H1 (cell line): ENCODE measurements around the gene CEP89. TPM values are rescaled to one million over a fixed set of nuclear protein-coding genes. Genes with fewer than 3 reads are reported as not detected.
"Not testable (repeated sequence)": the region's sequence is repeated elsewhere in the genome, so short reads cannot be mapped to it uniquely, and the experiment has no call there.

Source experiments
- CTCF ChIA-PET: fragments of 300-600 bp; sonication (Branson Sonifier 250); formaldehyde crosslinking; loops from one replicate; lab custom pipeline; 2021; ENCODE audit not compliant: partially characterized antibody; lab: Charles Lee
- POLR2A ChIA-PET: fragments of 300-600 bp; sonication (Branson Sonifier 250); formaldehyde crosslinking; loops from one replicate; lab custom pipeline; 2021; ENCODE audit warnings: inconsistent platforms; ENCODE audit not compliant: partially characterized antibody; lab: Charles Lee
- DNase-seq, 2 experiments: peaks; one replicate each; pipeline versions ENCODE4 v3.0.0 to v3.0.0-alpha.2; 2010 to 2022; ENCODE audit warnings: low spot score in 2 of 2, low read depth in 1 of 2, mixed read lengths in 1 of 2
- FAIRE-seq: peaks from 2 replicates; lab custom pipeline; 2011; peaks lifted over from hg19 to GRCh38; lab: Jason Lieb, UNC
- H2AFZ ChIP-seq: 2 replicates; pipeline ENCODE4 v1.8.1; 2012; ENCODE audit warnings: low read length, inconsistent platforms
- H2AK5ac ChIP-seq: 2 replicates; pipeline ENCODE4 v1.6.1; 2013; ENCODE audit warnings: low read depth, low read length
- H2BK120ac ChIP-seq: replicated peaks from 2 replicates; pipeline ENCODE3; 2013; ENCODE audit warnings: low read depth, low read length, inconsistent platforms
- H2BK12ac ChIP-seq: 2 replicates; pipeline ENCODE4 v1.6.1; 2013; ENCODE audit warnings: low read depth, low read length
- H2BK15ac ChIP-seq: 2 replicates; pipeline ENCODE4 v1.6.1; 2013; ENCODE audit warnings: low read length
- H2BK20ac ChIP-seq: 2 replicates; pipeline ENCODE4 v1.6.1; 2013; ENCODE audit warnings: low read length
- H2BK5ac ChIP-seq: 2 replicates; pipeline ENCODE4 v1.6.1; 2013; ENCODE audit warnings: low read depth, low read length
- H3K14ac ChIP-seq: 2 replicates; pipeline ENCODE4 v1.6.1; 2013; ENCODE audit warnings: inconsistent platforms; ENCODE audit not compliant: insufficient read length
- H3K18ac ChIP-seq: 2 replicates; pipeline ENCODE4 v1.6.1; 2013; ENCODE audit warnings: low read length; ENCODE audit errors: extremely low read depth
- H3K23ac ChIP-seq: 2 replicates; pipeline ENCODE4 v1.6.1; 2013; ENCODE audit warnings: inconsistent platforms; ENCODE audit not compliant: insufficient read length
- H3K23me2 ChIP-seq: 2 replicates; pipeline ENCODE4 v1.6.1; 2013; ENCODE audit warnings: low read depth, low read length
- H3K27ac ChIP-seq: 2 replicates; pipeline ENCODE4 v1.6.1; 2011; ENCODE audit warnings: low read depth, low read length, inconsistent platforms
- H3K27me3 ChIP-seq, 4 experiments: replicated peaks in 1 of 4; 1 replicate in 1 of 4; 2 replicates in 3 of 4; pipeline versions ENCODE4 v1.6.1 to v1.8.1; 2011 to 2013; ENCODE audit warnings: low read length in 3 of 4, mild to moderate bottlenecking in 3 of 4, inconsistent platforms in 2 of 4, mixed read lengths in 2 of 4, moderate library complexity in 1 of 4; ENCODE audit not compliant: control insufficient read depth in 3 of 4, insufficient read depth in 3 of 4; ENCODE audit errors: extremely low read depth in 1 of 4
- H3K36me3 ChIP-seq, 4 experiments: 2 replicates each; pipeline versions ENCODE4 v1.6.1 to v1.8.1; 2011 to 2013; ENCODE audit warnings: mild to moderate bottlenecking in 4 of 4, low read length in 3 of 4, moderate library complexity in 2 of 4, control low read depth in 1 of 4, inconsistent platforms in 1 of 4; ENCODE audit not compliant: insufficient read depth in 4 of 4, control insufficient read depth in 2 of 4
- H3K4ac ChIP-seq: replicated peaks from 2 replicates; pipeline ENCODE3; 2013; ENCODE audit warnings: low read length, low read depth, mixed read lengths, inconsistent platforms; ENCODE audit not compliant: insufficient read length
- H3K4me1 ChIP-seq, 4 experiments: replicated peaks in 1 of 4; 1 replicate in 1 of 4; 2 replicates in 3 of 4; pipeline versions ENCODE4 v1.6.1 to v1.8.1; 2011 to 2013; ENCODE audit warnings: low read length in 3 of 4, inconsistent platforms in 2 of 4, mixed read lengths in 1 of 4; ENCODE audit not compliant: insufficient read depth in 4 of 4, control insufficient read depth in 3 of 4
- H3K4me2 ChIP-seq, 2 experiments: 2 replicates each; pipeline versions ENCODE4 v1.6.1 to v1.8.1; 2011 to 2013; ENCODE audit warnings: low read depth in 2 of 2, low read length in 2 of 2, control low read depth in 1 of 2, inconsistent platforms in 1 of 2, mild to moderate bottlenecking in 1 of 2; ENCODE audit not compliant: insufficient read depth in 1 of 2
- H3K4me3 ChIP-seq, 4 experiments: fragments of 200-600, 300-600 bp in 1 of 4; sonication (generic), shearing (Covaris generic), sonication (Bioruptor Twin) in 1 of 4; 2 replicates each; pipeline versions ENCODE4 v1.5.1 to v1.8.1; 2011 to 2016; ENCODE audit warnings: low read length in 4 of 4, low read depth in 3 of 4, control low read depth in 2 of 4, inconsistent platforms in 2 of 4, mild to moderate bottlenecking in 2 of 4, mixed read lengths in 1 of 4, moderate library complexity in 1 of 4; ENCODE audit not compliant: insufficient read depth in 2 of 4; ENCODE audit errors: extremely low read depth in 1 of 4
- H3K56ac ChIP-seq: replicated peaks from 2 replicates; pipeline ENCODE3; 2013; ENCODE audit warnings: low read depth, mild to moderate bottlenecking, mixed read lengths, low read length, inconsistent platforms; ENCODE audit not compliant: insufficient read length
- H3K79me1 ChIP-seq: 2 replicates; pipeline ENCODE4 v1.6.1; 2013; ENCODE audit warnings: low read depth, low read length, control low read depth
- H3K79me2 ChIP-seq, 2 experiments: 2 replicates each; pipeline versions ENCODE4 v1.6.1 to v1.8.1; 2012 to 2013; ENCODE audit warnings: low read length in 2 of 2, mild to moderate bottlenecking in 2 of 2, inconsistent platforms in 1 of 2; ENCODE audit not compliant: insufficient read depth in 2 of 2, control insufficient read depth in 1 of 2
- H3K9ac ChIP-seq, 4 experiments: replicated peaks in 1 of 4; 1 replicate in 1 of 4; 2 replicates in 3 of 4; pipeline versions ENCODE4 v1.6.1 to v1.8.1; 2011 to 2013; ENCODE audit warnings: low read depth in 3 of 4, low read length in 3 of 4, control low read depth in 2 of 4, mild to moderate bottlenecking in 2 of 4, moderate library complexity in 2 of 4, inconsistent platforms in 1 of 4; ENCODE audit errors: extremely low read depth in 1 of 4
- H3K9me3 ChIP-seq, 2 experiments: 2 replicates each; pipeline versions ENCODE4 v1.6.1 to v1.8.1; 2012 to 2013; ENCODE audit warnings: mild to moderate bottlenecking in 2 of 2, moderate library complexity in 2 of 2, control low read depth in 1 of 2, inconsistent platforms in 1 of 2, low read depth in 1 of 2, low read length in 1 of 2, mixed read lengths in 1 of 2; ENCODE audit not compliant: insufficient read depth in 2 of 2
- H4K20me1 ChIP-seq, 2 experiments: replicated peaks in 1 of 2; 2 replicates each; pipeline versions ENCODE3 to v1.8.1; 2011 to 2013; ENCODE audit warnings: inconsistent platforms in 2 of 2, low read length in 2 of 2, mild to moderate bottlenecking in 1 of 2; ENCODE audit not compliant: insufficient read depth in 2 of 2, control insufficient read depth in 1 of 2
- H4K5ac ChIP-seq: 2 replicates; pipeline ENCODE4 v1.6.1; 2013; ENCODE audit warnings: low read length, low read depth, mixed read lengths, inconsistent platforms; ENCODE audit not compliant: insufficient read length
- H4K8ac ChIP-seq: 2 replicates; pipeline ENCODE4 v1.8.0; 2013; ENCODE audit warnings: mild to moderate bottlenecking, moderate library complexity, low read length, inconsistent platforms; ENCODE audit not compliant: insufficient read depth; ENCODE audit errors: extremely low read depth
- H4K91ac ChIP-seq: replicated peaks from 2 replicates; pipeline ENCODE3; 2013; ENCODE audit warnings: low read length, mixed read lengths, inconsistent platforms; ENCODE audit not compliant: insufficient read length
- WGBS, 2 experiments: shearing (Covaris generic) in 1 of 2; methylation state at CpG; one replicate each; pipeline versions ENCODE4 v1.1.6 to v1.1.7; 2013 to 2015; ENCODE audit warnings: low lambda C conversion rate in 2 of 2, mixed read lengths in 2 of 2, inconsistent platforms in 1 of 2, low coverage in 1 of 2, missing lambda C conversion rate in 1 of 2; ENCODE audit not compliant: insufficient replicate concordance in 2 of 2, insufficient coverage in 1 of 2, insufficient read length in 1 of 2; ENCODE audit errors: extremely low coverage in 1 of 2, missing lambda C conversion rate in 1 of 2; 5-methylcytosine and 5-hydroxymethylcytosine counted together
- polyA plus RNA-seq, 7 experiments: library from polyadenylated mRNA; depleted of rRNA in 3 of 7; stranded (reverse) in 5 of 7; unstranded in 2 of 7; fragments of >200 nt in 5 of 7; fragments of 200-250 nt in 2 of 7; gene quantifications; 1 replicate in 5 of 7; 2 replicates in 1 of 7; 4 replicates in 1 of 7; pipeline versions ENCODE4 v1.2.1 to v1.2.3, GENCODE V29; 2011 to 2013; ENCODE audit warnings: missing spikeins in 2 of 7, mixed read lengths in 2 of 7
- total RNA-seq: library from RNA; stranded (reverse); fragmentation: NEBNext Ultra II Directional; extraction: Animal tissue kit (Norgen Biotek cat#: 25700); gene quantifications from 2 replicates; pipeline ENCODE4 v1.2.1, GENCODE V29; 2021

CEP89 gene
- total and polyA plus RNA-seq, 2 of the 8 experiments (the other 6 are each of a cell fraction or from before 2014, with no cell fraction given): 23.0 to 23.6 TPM

GRCh38 chr19:32867436-32867835 is 104.3 kb downstream of the CEP89 start:
- H3K9ac ChIP-seq, H4K91ac ChIP-seq, POLR2A ChIA-PET, H2BK5ac ChIP-seq, H3K36me3 ChIP-seq, H2AK5ac ChIP-seq, FAIRE-seq, H3K4me3 ChIP-seq, H2BK20ac ChIP-seq, H2AFZ ChIP-seq, H4K8ac ChIP-seq, H3K4ac ChIP-seq, H3K23me2 ChIP-seq, H3K14ac ChIP-seq, H3K4me1 ChIP-seq, H3K18ac ChIP-seq, DNase-seq, H4K20me1 ChIP-seq, H3K4me2 ChIP-seq, H4K5ac ChIP-seq, H3K9me3 ChIP-seq, H2BK12ac ChIP-seq, H3K27ac ChIP-seq, H3K79me1 ChIP-seq, H3K56ac ChIP-seq, H3K27me3 ChIP-seq, H3K79me2 ChIP-seq, H3K23ac ChIP-seq, H2BK120ac ChIP-seq, H2BK15ac ChIP-seq: not testable (repeated sequence)
- CTCF ChIA-PET: interaction anchor here (0.6 to 1.0 kb wide), 2 partner anchors 12 to 217 kb away, joined by 3 to 4 read pairs; no protein-coding TSS in a partner anchor
- 93% methylated on average over 9 of the region's 9 CpGs; no CpG with 5 or more reads in 1 of the 2 experiments for WGBS, 2 experiments
